Fibroblast of lung (primary cell): ENCODE results near the gene FOXB1.

Experiments
- CTCF ChIP-seq, 2 donors: IDR thresholded peaks in 1 of 2; conservative IDR thresholded peaks in 1 of 2; 1 replicate in 1 of 2; 2 replicates in 1 of 2; pipeline ENCODE4 v1.5.1; 2011 to 2012; ENCODE audit warnings: low read length in 2 of 2, control low read depth in 1 of 2, inconsistent platforms in 1 of 2, low read depth in 1 of 2, mild to moderate bottlenecking in 1 of 2
- EZH2 ChIP-seq: IDR thresholded peaks from 2 replicates; pipeline ENCODE4 v1.5.1; 2012; ENCODE audit warnings: low read length, control low read depth, mild to moderate bottlenecking; ENCODE audit errors: missing control alignments

- TF ChIP-seq CTCF (conservative IDR thresholded peaks at IDR 0.05 in 1 of 2, IDR thresholded peaks at IDR 0.05 in 1 of 2; ENCODE audit: low read depth in 1 of 2, low read length in 2 of 2) = no peak
- TF ChIP-seq EZH2 = no peak
Measured at GRCh38 chr15:60000824-60001609, 3.1 kb upstream of the FOXB1 start.
